HepG2 (cell line): ENCODE measurements around the gene SH3GL1. TPM values are rescaled to one million over a fixed set of nuclear protein-coding genes. Genes with fewer than 3 reads are reported as not detected.

Experiments
- AKNA ChIP-seq: sonication (generic); formaldehyde crosslinking; IDR thresholded peaks from 2 replicates; pipeline ENCODE4 v1.4.0; 2020; ENCODE audit warnings: missing genetic modification reagents, borderline replicate concordance
- CENPT ChIP-seq: sonication (generic); formaldehyde crosslinking; IDR thresholded peaks from 2 replicates; pipeline ENCODE4 v1.8.0; 2022; ENCODE audit warnings: low read depth, mild to moderate bottlenecking, moderate library complexity, missing genetic modification reagents
- ESRRA ChIP-seq: sonication (generic); formaldehyde crosslinking; IDR thresholded peaks from 2 replicates; pipeline ENCODE4 v1.5.1; 2020; ENCODE audit warnings: mild to moderate bottlenecking, low read depth, missing genetic modification reagents
- EZH2 ChIP-seq: conservative IDR thresholded peaks from 2 replicates; pipeline ENCODE4 v1.6.1; 2012; ENCODE audit warnings: mild to moderate bottlenecking, low read depth, low read length, moderate library complexity
- HCFC1 ChIP-seq: fragments of 150-350 bp; IDR thresholded peaks from 2 replicates; pipeline ENCODE4 v1.6.1; 2014; ENCODE audit warnings: low read depth, low read length
- HNRNPK ChIP-seq: fragments of 200-400 bp; formaldehyde crosslinking; IDR thresholded peaks from 2 replicates; pipeline ENCODE4 v1.6.1; 2018; ENCODE audit warnings: low read length, low read depth, moderate library complexity, mild to moderate bottlenecking; ENCODE audit not compliant: poor library complexity, severe bottlenecking
- IKZF4 ChIP-seq: sonication (generic); formaldehyde crosslinking; IDR thresholded peaks from 2 replicates; pipeline ENCODE4 v1.5.1; 2020; ENCODE audit warnings: borderline replicate concordance, mild to moderate bottlenecking, low read depth, missing genetic modification reagents; ENCODE audit errors: not compliant biosample characterization
- ZBED4 ChIP-seq: sonication (generic); formaldehyde crosslinking; IDR thresholded peaks from 2 replicates; pipeline ENCODE4 v1.4.0; 2020; ENCODE audit warnings: missing genetic modification reagents, borderline replicate concordance
- ZBTB44 ChIP-seq: sonication (generic); formaldehyde crosslinking; IDR thresholded peaks from 2 replicates; pipeline ENCODE4 v1.4.0; 2020; ENCODE audit warnings: missing genetic modification reagents
- ZFX ChIP-seq: sonication (generic); formaldehyde crosslinking; IDR thresholded peaks from 2 replicates; pipeline ENCODE4 v1.4.0; 2020; ENCODE audit warnings: mild to moderate bottlenecking, low read depth, missing genetic modification reagents, moderate library complexity
- ZNF33A ChIP-seq: sonication (generic); formaldehyde crosslinking; IDR thresholded peaks from 2 replicates; pipeline ENCODE4 v1.5.1; 2020; ENCODE audit warnings: missing genetic modification reagents, mild to moderate bottlenecking, moderate library complexity, borderline replicate concordance
- ZNF343 ChIP-seq: sonication (generic); formaldehyde crosslinking; IDR thresholded peaks from 2 replicates; pipeline ENCODE4 v1.4.0; 2020; ENCODE audit warnings: mild to moderate bottlenecking, missing genetic modification reagents
- polyA plus RNA-seq, 8 experiments: library from polyadenylated mRNA; depleted of rRNA in 3 of 8; stranded (reverse) in 7 of 8; unstranded in 1 of 8; fragments of >200 nt; fragmentation: Illumina TruSeq in 4 of 8; extraction: Trizol in 4 of 8; gene quantifications; 2 replicates each; pipeline versions ENCODE4 v1.2.1 to v1.2.3, GENCODE V29; 2011 to 2016; ENCODE audit warnings: low read depth in 4 of 8, missing spikeins in 1 of 8, mixed read lengths in 1 of 8; ENCODE audit not compliant: insufficient read depth in 1 of 8
- total RNA-seq, 5 experiments: library from RNA; depleted of rRNA; stranded (reverse); fragments of >200 nt; fragmentation: Illumina TruSeq; extraction: Trizol; gene quantifications; 2 replicates each; pipeline ENCODE4 v1.2.3, GENCODE V29; 2016; ENCODE audit warnings: low read depth in 1 of 5

SH3GL1 gene
- total and polyA plus RNA-seq, 2 of the 13 experiments (the other 11 are each of a cell fraction or from before 2014, with no cell fraction given): 33.0 to 45.1 TPM

GRCh38 chr19:4402171-4403004 is 2.0 kb upstream of the SH3GL1 start, which contains the start of gene CHAF1A (continued):
- no peak for TF ChIP-seq ZBTB44
- TF ChIP-seq ESRRA (CRISPR knock-in tag): no peak
- TF ChIP-seq EZH2: no peak
- no peak for TF ChIP-seq ZNF33A (CRISPR knock-in tag)
- no peak for TF ChIP-seq ZBED4 (CRISPR knock-in tag)
- peak; percentile 39; the same call in 1 of the 2 replicates for TF ChIP-seq ZNF343 (CRISPR knock-in tag)
- TF ChIP-seq CENPT (CRISPR knock-in tag): no peak
- peak; percentile 69 for TF ChIP-seq ZFX
- TF ChIP-seq AKNA (CRISPR knock-in tag): no peak
- TF ChIP-seq HNRNPK: no peak
- TF ChIP-seq HCFC1: no peak
- no peak for TF ChIP-seq IKZF4 (CRISPR knock-in tag)
